SK-N-MC (cell line): ENCODE results near the gene RTN4RL1.

Experiments used
- EZH2 ChIP-seq: fragments of 200-600 bp; sonication (generic); IDR thresholded peaks from one replicate; pipeline ENCODE4 v1.6.1; 2017; ENCODE audit warnings: antibody characterized with exemption
- FOXP2 ChIP-seq: optimal IDR thresholded peaks from 2 replicates; pipeline ENCODE3; 2011; ENCODE audit warnings: mild to moderate bottlenecking, moderate library complexity; ENCODE audit not compliant: insufficient read depth; ENCODE audit errors: extremely low read length, control extremely low read depth
- POLR2AphosphoS5 ChIP-seq: IDR thresholded peaks from 2 replicates; pipeline ENCODE4 v1.6.1; 2012; ENCODE audit warnings: mild to moderate bottlenecking, low read depth, low read length, borderline replicate concordance

- TF ChIP-seq EZH2 (no peak), POLR2AphosphoS5 (no peak), FOXP2 (no peak)
Measured at GRCh38 chr17:1996800-1997288, 28.3 kb downstream of the RTN4RL1 start.
